Renal pelvis (tissue), 4 donors: ENCODE data around the gene EIF1. TPM values are rescaled to one million over a fixed set of nuclear protein-coding genes. Genes with fewer than 3 reads are reported as not detected.
A peak's percentile ranks its signal among the peaks of the same experiment; 100 is the strongest.

Experiments
- DNase-seq: peaks from one replicate; pipeline ENCODE4 v3.0.0-alpha.2; 2013
- polyA plus RNA-seq, 3 donors: library from polyadenylated mRNA; unstranded; fragments of 120-200 nt; gene quantifications; one replicate each; pipeline ENCODE4 v1.2.1, GENCODE V29; 2013; ENCODE audit not compliant: insufficient read length in 3 of 3

EIF1 gene
- polyA plus RNA-seq, 3 donors = 651 to 702 (median 684) TPM

- DNase-seq = peak; percentile 46
These were observed 36.8 kb upstream of the EIF1 start for GRCh38 chr17:41651625-41652460.

GRCh38 chr17:41652461-41652970 is 36.2 kb upstream of the EIF1 start:
- no peak for DNase-seq

GRCh38 chr17:41653421-41653820 is 35.3 kb upstream of the EIF1 start:
- no peak for DNase-seq

GRCh38 chr17:41653892-41654677 is 34.6 kb upstream of the EIF1 start:
- no peak for DNase-seq

GRCh38 chr17:41654678-41655607 is 33.7 kb upstream of the EIF1 start:
- DNase-seq = no peak

GRCh38 chr17:41655611-41656111 is 33.0 kb upstream of the EIF1 start:
- DNase-seq = peak; percentile 61

- DNase-seq = no peak
These were observed 32.2 kb upstream of the EIF1 start for GRCh38 chr17:41656249-41657023.

GRCh38 chr17:41657176-41657754 is 31.4 kb upstream of the EIF1 start:
- DNase-seq = no peak

- DNase-seq = no peak
These were observed 30.7 kb upstream of the EIF1 start for GRCh38 chr17:41657936-41658335.

GRCh38 chr17:41658846-41659245 is 29.8 kb upstream of the EIF1 start:
- DNase-seq = no peak

- DNase-seq = no peak
These were observed 29.1 kb upstream of the EIF1 start for GRCh38 chr17:41659427-41660212.

GRCh38 chr17:41660221-41660711 is 28.4 kb upstream of the EIF1 start:
- DNase-seq = no peak

- DNase-seq = no peak
These were observed 25.1 kb upstream of the EIF1 start for GRCh38 chr17:41663451-41664171.

- no peak for DNase-seq
These were observed 24.6 kb upstream of the EIF1 start for GRCh38 chr17:41664172-41664457.

GRCh38 chr17:41664587-41665565 is 23.8 kb upstream of the EIF1 start:
- no peak for DNase-seq

- DNase-seq = peak; percentile 79
These were observed 23.0 kb upstream of the EIF1 start for GRCh38 chr17:41665566-41666236.

- DNase-seq = peak; percentile 31
These were observed 22.4 kb upstream of the EIF1 start for GRCh38 chr17:41666237-41666641.
